GM18867 (cell line): ENCODE measurements around the gene RRP36.
"Not testable (repeated sequence)": the region's sequence is repeated elsewhere in the genome, so short reads cannot be mapped to it uniquely, and the experiment has no call there.

Experiments used
- ATAC-seq: cut with Tn5 transposase; IDR thresholded peaks from one replicate; pipeline ENCODE4 v1.9.1; 2021; ENCODE audit warnings: mild to moderate bottlenecking, moderate library complexity; ENCODE audit not compliant: unreplicated experiment

The RRP36 gene

GRCh38 chr6:43021270-43022047 is at the start of gene RRP36:
Gene RRP36, plus strand, starts transcription at chr6:43021623. Its CDS starts 32 bp downstream, at chr6:43021655.
- ATAC-seq, result peak; percentile 66

- no peak for ATAC-seq
Observed at GRCh38 chr6:42971746-42972327, 49.6 kb upstream of the RRP36 start.

GRCh38 chr6:42973926-42974325 is 47.5 kb upstream of the RRP36 start:
- no peak for ATAC-seq

- no peak for ATAC-seq
Observed at GRCh38 chr6:42974919-42975505, 46.4 kb upstream of the RRP36 start.

- no peak for ATAC-seq
Observed at GRCh38 chr6:42978487-42978838, 43.0 kb upstream of the RRP36 start.

- peak; percentile 88 for ATAC-seq
Observed at GRCh38 chr6:42978839-42979522, 42.4 kb upstream of the RRP36 start, which contains the start of gene PEX6. Gene PEX6, minus strand, starts transcription at chr6:42979181. Its CDS starts 31 bp downstream, at chr6:42979150.

- no peak for ATAC-seq
Observed at GRCh38 chr6:42979523-42980177, 41.8 kb upstream of the RRP36 start.

GRCh38 chr6:42981836-42982235 is 39.6 kb upstream of the RRP36 start:
- no peak for ATAC-seq

- peak; percentile 92 for ATAC-seq
Observed at GRCh38 chr6:42984001-42984923, 37.2 kb upstream of the RRP36 start, which contains the start of gene PPP2R5D. Gene PPP2R5D, plus strand, starts transcription at chr6:42984570. Its CDS starts 108 bp downstream, at chr6:42984678.

- ATAC-seq, result no peak
Observed at GRCh38 chr6:42984924-42985475, 36.4 kb upstream of the RRP36 start.

- no peak for ATAC-seq
Observed at GRCh38 chr6:42987533-42988451, 33.6 kb upstream of the RRP36 start.

GRCh38 chr6:42988486-42989020 is 32.9 kb upstream of the RRP36 start:
- ATAC-seq, result no peak

GRCh38 chr6:42989923-42990322 is 31.5 kb upstream of the RRP36 start:
- no peak for ATAC-seq

GRCh38 chr6:42993445-42993844 is 28.0 kb upstream of the RRP36 start:
- no peak for ATAC-seq

GRCh38 chr6:42996513-42996912 is 24.9 kb upstream of the RRP36 start:
- ATAC-seq, result no peak

GRCh38 chr6:42998205-42998604 is 23.2 kb upstream of the RRP36 start:
- ATAC-seq, result not testable (repeated sequence)

- no peak for ATAC-seq
Observed at GRCh38 chr6:43001843-43002242, 19.6 kb upstream of the RRP36 start.

- no peak for ATAC-seq
Observed at GRCh38 chr6:43005844-43006243, 15.6 kb upstream of the RRP36 start.
